Hepatocyte (in vitro differentiated cells): ENCODE results near the gene STARD10. TPM values are rescaled to one million over a fixed set of nuclear protein-coding genes. Genes with fewer than 3 reads are reported as not detected.

Source experiments
- DNase-seq: peaks from one replicate; pipeline ENCODE4 v3.0.0-alpha.2; 2016; ENCODE audit warnings: low spot score
- H2AFZ ChIP-seq: fragments of 200-600 bp; sonication (generic); 2 replicates; pipeline ENCODE4 v1.6.0; 2016; ENCODE audit warnings: antibody characterized with exemption, mild to moderate bottlenecking
- H3K27ac ChIP-seq: fragments of 200-600 bp; sonication (generic); 2 replicates; pipeline ENCODE4 v1.5.1; 2016; ENCODE audit warnings: mild to moderate bottlenecking
- H3K27me3 ChIP-seq: fragments of 200-600 bp; sonication (generic); 2 replicates; pipeline ENCODE4 v1.6.1; 2016
- H3K36me3 ChIP-seq: fragments of 200-600 bp; sonication (generic); replicated peaks from 2 replicates; pipeline ENCODE4 v1.5.1; 2016; ENCODE audit warnings: low read depth; ENCODE audit not compliant: insufficient read depth
- H3K4me1 ChIP-seq: fragments of 200-600 bp; sonication (generic); 2 replicates; pipeline ENCODE4 v1.5.1; 2016; ENCODE audit warnings: mild to moderate bottlenecking, moderate library complexity; ENCODE audit not compliant: insufficient read depth
- H3K4me2 ChIP-seq: fragments of 200-600 bp; sonication (generic); 2 replicates; pipeline ENCODE4 v1.6.0; 2016
- H3K4me3 ChIP-seq: fragments of 200-600 bp; sonication (generic); 2 replicates; pipeline ENCODE4 v1.5.1; 2016; ENCODE audit warnings: mild to moderate bottlenecking
- H3K79me2 ChIP-seq: fragments of 200-600 bp; sonication (generic); 2 replicates; pipeline ENCODE4 v1.6.0; 2017; ENCODE audit warnings: mild to moderate bottlenecking
- H3K9me2 ChIP-seq: fragments of 200-600 bp; sonication (generic); replicated peaks from 2 replicates; pipeline ENCODE4 v1.6.0; 2017; ENCODE audit warnings: mild to moderate bottlenecking; ENCODE audit not compliant: insufficient read depth
- H3K9me3 ChIP-seq: fragments of 200-600 bp; sonication (generic); 2 replicates; pipeline ENCODE4 v1.5.1; 2016; ENCODE audit warnings: low read depth, mild to moderate bottlenecking
- H4K20me1 ChIP-seq: fragments of 200-600 bp; sonication (generic); 2 replicates; pipeline ENCODE4 v1.6.0; 2016; ENCODE audit warnings: mild to moderate bottlenecking; ENCODE audit not compliant: insufficient read depth, poor library complexity, severe bottlenecking
- EZH2 ChIP-seq: fragments of 200-600 bp; sonication (generic); IDR thresholded peaks from 2 replicates; pipeline ENCODE4 v1.6.1; 2016; ENCODE audit warnings: antibody characterized with exemption, mild to moderate bottlenecking, borderline replicate concordance
- EZH2phosphoT487 ChIP-seq: fragments of 200-600 bp; sonication (generic); IDR thresholded peaks from one replicate; pipeline ENCODE4 v1.6.1; 2018; ENCODE audit warnings: antibody characterized with exemption, mild to moderate bottlenecking, low read depth, moderate library complexity; ENCODE audit not compliant: unreplicated experiment, severe bottlenecking
- WGBS: methylation state at CpG from one replicate; pipeline ENCODE4 v1.1.6; 2016; ENCODE audit warnings: low lambda C conversion rate; ENCODE audit errors: missing lambda C conversion rate; 5-methylcytosine and 5-hydroxymethylcytosine counted together
- polyA plus RNA-seq: library from polyadenylated mRNA; unstranded; fragments of >200 nt; fragmentation: Nextera tagmentation; extraction: Ambion mirVana; gene quantifications from 2 replicates; pipeline ENCODE4 v1.2.1, GENCODE V29; 2016
- total RNA-seq: library from RNA; depleted of rRNA; stranded (reverse); fragments of >200 nt; gene quantifications from 2 replicates; pipeline ENCODE4 v1.2.3, GENCODE V29; 2014
- TF ChIP-seq, protein P1 (sequence below): fragments of 200-600 bp; sonication (generic); IDR thresholded peaks from 2 replicates; pipeline ENCODE4 v1.5.1; 2016; ENCODE audit warnings: antibody characterized with exemption, mild to moderate bottlenecking; ENCODE audit not compliant: poor library complexity

Gene STARD10
- total and polyA plus RNA-seq, 2 experiments from 2014 or later = 290 to 686 TPM

DNA sequence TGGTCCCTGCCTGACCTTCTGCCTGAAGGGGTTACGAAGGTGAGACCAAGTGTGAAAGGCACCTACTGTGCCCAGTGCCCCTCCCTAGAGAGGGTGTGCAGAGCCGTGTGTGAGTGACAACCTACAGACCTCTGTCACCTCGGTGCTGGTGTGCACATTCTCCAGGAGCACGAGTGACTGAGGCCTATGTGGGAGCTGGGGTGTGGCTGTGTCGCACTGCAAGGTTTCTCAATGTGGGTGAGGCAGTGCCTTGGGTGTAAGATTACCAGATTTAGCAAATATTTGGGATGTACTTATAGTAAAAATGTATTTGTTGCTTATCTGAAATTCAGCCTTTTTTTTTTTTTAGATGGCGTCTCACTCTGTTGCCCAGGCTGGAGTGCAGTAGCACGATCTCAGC, 5.6 kb downstream of the STARD10 start:
- TF ChIP-seq EZH2phosphoT487 (no peak), EZH2 (no peak)
- TF ChIP-seq, protein P1, sequence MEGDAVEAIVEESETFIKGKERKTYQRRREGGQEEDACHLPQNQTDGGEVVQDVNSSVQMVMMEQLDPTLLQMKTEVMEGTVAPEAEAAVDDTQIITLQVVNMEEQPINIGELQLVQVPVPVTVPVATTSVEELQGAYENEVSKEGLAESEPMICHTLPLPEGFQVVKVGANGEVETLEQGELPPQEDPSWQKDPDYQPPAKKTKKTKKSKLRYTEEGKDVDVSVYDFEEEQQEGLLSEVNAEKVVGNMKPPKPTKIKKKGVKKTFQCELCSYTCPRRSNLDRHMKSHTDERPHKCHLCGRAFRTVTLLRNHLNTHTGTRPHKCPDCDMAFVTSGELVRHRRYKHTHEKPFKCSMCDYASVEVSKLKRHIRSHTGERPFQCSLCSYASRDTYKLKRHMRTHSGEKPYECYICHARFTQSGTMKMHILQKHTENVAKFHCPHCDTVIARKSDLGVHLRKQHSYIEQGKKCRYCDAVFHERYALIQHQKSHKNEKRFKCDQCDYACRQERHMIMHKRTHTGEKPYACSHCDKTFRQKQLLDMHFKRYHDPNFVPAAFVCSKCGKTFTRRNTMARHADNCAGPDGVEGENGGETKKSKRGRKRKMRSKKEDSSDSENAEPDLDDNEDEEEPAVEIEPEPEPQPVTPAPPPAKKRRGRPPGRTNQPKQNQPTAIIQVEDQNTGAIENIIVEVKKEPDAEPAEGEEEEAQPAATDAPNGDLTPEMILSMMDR = no peak
- Histone ChIP-seq H3K4me1 (peaks cover 56% of the 10 kb centered on the region), H3K9me3 (no peaks in the 10 kb centered on the region), H3K36me3 (no peaks in the 10 kb centered on the region), H3K79me2 (peaks cover 9% of the 10 kb centered on the region), H2AFZ (no peak overlapping the region), H3K4me2 (peak overlapping the region; percentile 32), H3K27me3 (no peaks in the 10 kb centered on the region), H3K9me2 (no peaks in the 10 kb centered on the region), H3K4me3 (no peak overlapping the region), H4K20me1 (no peaks in the 10 kb centered on the region), H3K27ac (peak overlapping the region; percentile 94)
- DNase-seq = no peak
- WGBS = 69% methylated on average over 7 of the region's 7 CpGs

DNA sequence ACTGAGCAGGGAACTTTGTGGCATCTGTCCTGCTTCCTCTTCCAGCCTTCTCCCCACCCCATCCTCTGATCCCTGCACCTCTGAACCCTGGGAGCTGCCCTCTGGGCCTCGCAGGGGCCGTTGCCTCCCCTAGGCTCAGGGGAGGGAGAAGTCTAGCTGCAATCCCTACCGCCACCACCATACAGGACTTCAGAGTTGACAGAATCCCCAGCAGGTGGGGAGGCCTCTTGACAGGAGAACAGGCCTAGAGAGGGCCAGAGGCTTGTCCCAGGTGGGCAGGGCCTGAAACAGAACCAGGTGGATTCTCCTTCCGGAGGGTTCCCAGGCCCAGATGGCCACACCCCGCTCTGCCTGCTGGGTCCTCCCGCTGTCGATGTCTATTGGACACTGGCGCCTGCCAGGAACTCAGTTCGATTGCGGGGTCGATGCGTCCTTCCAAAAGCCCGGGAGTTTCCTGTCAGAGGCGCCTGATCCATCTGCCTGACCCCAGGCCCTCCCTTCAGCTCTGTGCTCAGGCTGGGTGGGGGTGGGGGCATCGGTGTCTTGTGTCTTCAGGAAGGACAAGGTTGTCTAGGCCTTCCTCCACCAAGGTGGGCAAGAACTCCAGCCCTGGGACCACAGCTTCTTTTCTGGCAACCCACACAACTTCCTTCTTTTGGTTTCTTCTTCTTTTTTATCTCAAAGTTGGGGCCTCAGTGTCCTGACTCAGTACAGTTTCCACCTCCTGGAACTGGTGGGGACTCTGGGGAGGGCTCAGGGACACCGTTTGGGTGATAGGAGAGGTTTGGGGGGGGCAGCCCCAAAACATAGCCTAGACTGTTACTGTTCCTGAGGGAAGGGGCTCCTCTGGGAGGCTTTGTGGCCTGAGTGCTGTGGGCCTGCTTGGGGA, 6.4 kb downstream of the STARD10 start:
- H4K20me1 ChIP-seq = no peaks in the 10 kb centered on the region
- H3K79me2 ChIP-seq = peaks cover 3% of the 10 kb centered on the region
- H2AFZ ChIP-seq = no peak overlapping the region
- H3K27ac ChIP-seq = peak overlapping the region; percentile 94
- no peaks in the 10 kb centered on the region for H3K9me2 ChIP-seq
- H3K4me3 ChIP-seq = no peak overlapping the region
- H3K4me2 ChIP-seq = peak overlapping the region; percentile 32
- H3K9me3 ChIP-seq = no peaks in the 10 kb centered on the region
- H3K4me1 ChIP-seq = peaks cover 62% of the 10 kb centered on the region
- no peak for TF ChIP-seq EZH2phosphoT487
- TF ChIP-seq, protein P1 = peak; percentile 10
- peak; percentile 81 for DNase-seq
- 47% methylated on average over 16 of the region's 16 CpGs for WGBS
- H3K27me3 ChIP-seq = no peaks in the 10 kb centered on the region
- no peaks in the 10 kb centered on the region for H3K36me3 ChIP-seq

DNA sequence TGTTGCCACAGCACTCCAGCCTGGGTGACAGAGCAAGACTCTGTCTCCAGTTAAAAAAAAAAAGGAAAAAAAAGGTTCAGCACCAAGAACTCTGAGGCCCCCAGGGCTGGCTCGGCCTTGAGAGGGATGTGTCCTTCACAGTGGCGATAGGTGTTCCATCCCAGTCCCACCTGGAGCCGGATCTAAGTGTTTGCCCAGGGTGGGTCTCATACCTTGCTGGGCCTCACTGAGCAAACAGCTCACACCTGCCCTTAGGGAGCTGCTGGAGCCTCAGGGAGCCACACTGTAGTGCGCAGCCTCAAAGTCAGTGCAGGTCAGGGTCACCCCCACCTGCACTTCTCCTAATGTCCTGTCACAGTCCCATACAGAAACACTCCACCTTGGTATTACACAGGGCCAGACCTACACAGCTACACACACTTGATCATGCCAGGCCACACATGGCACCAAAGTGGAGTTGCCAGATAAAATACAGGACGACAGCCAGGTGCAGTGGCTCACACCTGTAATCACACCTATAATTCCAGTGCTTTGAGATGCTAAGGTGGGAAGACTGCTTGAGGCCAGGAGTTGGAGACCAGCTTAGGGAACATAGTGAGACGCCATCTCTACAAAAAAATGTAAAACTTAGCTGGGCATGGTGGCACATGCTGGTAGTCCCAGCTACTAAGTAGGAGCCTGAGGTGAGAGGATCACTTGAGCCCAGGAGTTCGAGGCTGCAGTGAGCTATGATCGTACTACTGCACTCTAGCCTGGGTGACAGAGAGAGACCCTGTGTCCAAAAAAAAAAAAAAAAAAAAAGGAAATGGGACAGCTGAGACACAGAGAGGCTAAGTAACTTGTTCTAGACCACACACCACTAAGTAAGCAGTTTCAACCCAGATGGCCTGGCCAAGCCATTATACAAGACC, 7.3 kb downstream of the STARD10 start:
- peaks cover 70% of the 10 kb centered on the region for H3K4me1 ChIP-seq
- no peaks in the 10 kb centered on the region for H3K9me3 ChIP-seq
- peaks cover 3% of the 10 kb centered on the region for H3K79me2 ChIP-seq
- 69% methylated on average over 8 of the region's 8 CpGs for WGBS
- H4K20me1 ChIP-seq = no peaks in the 10 kb centered on the region
- no peak overlapping the region for H3K4me3 ChIP-seq
- no peaks in the 10 kb centered on the region for H3K27me3 ChIP-seq
- peak overlapping the region; percentile 66 for H3K4me2 ChIP-seq
- peak; percentile 88 for DNase-seq
- H3K27ac ChIP-seq = peak overlapping the region; percentile 94
- TF ChIP-seq EZH2 (no peak), EZH2phosphoT487 (no peak)
- TF ChIP-seq, protein P1 = no peak
- H3K36me3 ChIP-seq = no peaks in the 10 kb centered on the region
- H2AFZ ChIP-seq = no peak overlapping the region
- no peaks in the 10 kb centered on the region for H3K9me2 ChIP-seq
